GM21619 (cell line): ENCODE data around the gene CMBL.
"Not testable (repeated sequence)": the region's sequence is repeated elsewhere in the genome, so short reads cannot be mapped to it uniquely, and the experiment has no call there.

Experiments
- ATAC-seq: cut with Tn5 transposase; IDR thresholded peaks from one replicate; pipeline ENCODE4 v1.9.1; 2021; ENCODE audit not compliant: unreplicated experiment

The CMBL gene

DNA sequence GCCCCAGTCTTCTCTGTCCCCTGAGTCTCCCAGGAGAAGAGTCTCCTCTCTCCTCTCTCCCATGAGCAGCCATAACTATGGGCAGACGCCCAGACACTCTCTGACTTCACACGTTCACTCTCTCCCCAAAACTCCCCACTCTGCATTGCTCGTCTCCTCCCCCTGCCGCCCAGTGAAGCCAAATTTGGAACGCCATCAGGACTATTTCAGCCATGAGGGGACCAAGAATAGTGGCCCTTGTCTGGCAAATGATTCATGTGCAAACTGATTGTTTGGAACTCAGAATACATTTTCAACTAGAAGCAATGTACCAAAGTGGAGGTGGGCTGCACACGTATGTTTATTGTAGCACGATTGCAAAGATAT lies 20.9 kb downstream of the CMBL start:
- no peak for ATAC-seq

DNA sequence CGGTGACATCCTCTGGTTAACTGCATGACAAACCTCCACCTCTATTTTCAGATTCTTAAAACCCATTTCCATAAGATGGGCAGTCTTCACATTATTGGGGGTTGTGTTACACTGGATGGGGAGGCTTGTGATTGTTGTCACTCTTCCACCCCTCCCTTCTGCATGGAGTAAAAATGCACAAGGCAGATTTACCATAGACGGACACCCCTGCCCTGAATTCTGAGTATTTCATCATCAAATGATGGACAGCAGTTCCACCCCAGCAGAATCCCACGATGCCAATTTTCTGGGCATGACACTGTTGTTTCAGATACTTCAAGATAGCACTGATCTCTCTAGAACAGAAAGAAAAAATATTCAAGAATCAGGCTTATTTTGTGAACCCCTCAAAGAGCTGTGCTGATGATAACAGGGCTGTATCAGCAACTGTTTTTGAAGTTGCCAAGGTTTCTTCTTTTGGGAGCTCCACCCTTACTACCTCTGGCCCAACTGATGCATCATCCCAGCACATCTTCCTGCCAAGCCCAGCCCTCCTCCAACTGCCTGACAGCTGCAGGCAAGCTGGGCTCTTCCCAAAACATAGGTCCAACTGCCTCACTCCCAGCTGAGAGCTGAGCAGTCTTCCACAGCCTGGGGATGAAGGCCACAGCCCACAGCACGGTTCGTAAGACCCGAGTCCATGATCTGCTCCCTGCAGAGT lies 21.4 kb downstream of the CMBL start:
- ATAC-seq, result no peak

DNA sequence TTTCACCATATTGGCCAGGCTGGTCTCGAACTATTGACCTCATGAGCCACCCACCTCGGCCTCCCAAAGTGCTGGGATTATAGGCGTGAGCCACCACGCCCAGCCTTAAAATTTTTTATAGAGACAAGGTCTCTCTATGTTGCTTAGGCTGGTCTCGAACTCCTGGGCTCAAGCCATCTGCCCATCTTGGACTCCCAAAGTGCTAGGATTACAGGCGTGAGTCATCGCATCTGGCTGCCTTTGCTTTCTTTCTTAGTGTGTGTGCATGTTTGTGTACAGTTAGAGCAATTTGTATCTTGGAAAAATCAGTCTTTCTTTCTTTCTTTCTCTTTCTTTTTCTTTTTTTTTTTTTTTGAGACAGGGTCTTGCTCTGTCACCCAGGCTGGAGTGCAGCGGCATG lies 22.3 kb downstream of the CMBL start:
- ATAC-seq, result not testable (repeated sequence)

DNA sequence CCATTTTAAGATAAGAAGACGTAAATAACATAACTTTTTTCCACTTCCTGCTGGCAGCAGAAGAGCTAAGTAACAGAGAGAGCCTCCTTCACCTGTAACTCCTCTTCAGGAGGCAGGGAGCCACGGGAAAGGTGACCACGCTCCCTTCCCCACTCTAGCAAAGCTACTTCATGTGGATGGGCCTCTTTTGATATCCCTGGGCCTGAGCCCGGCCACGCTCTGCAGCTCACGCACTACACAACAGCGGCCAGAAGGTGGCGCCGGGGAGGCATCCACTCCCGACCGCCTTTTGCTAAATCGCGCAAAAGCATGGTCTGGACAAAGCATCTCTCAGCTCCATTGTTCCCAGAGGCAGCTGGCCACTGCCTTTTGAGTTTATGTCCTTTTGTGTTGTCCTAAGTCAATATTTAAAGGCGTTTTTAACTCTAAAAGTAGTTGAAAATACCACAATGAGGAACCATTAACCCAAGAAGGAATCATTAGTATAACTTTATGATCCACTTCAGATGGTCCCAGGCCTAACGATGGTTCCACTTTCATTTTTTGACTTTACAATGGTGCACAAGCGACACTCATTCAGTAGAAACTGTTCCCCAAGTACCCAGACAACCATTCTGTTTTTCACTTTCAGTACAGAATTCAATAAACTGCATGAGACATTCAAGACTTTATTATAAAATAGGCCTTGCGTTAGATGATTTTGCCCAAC lies 23.6 kb downstream of the CMBL start:
- ATAC-seq, result peak; percentile 94

DNA sequence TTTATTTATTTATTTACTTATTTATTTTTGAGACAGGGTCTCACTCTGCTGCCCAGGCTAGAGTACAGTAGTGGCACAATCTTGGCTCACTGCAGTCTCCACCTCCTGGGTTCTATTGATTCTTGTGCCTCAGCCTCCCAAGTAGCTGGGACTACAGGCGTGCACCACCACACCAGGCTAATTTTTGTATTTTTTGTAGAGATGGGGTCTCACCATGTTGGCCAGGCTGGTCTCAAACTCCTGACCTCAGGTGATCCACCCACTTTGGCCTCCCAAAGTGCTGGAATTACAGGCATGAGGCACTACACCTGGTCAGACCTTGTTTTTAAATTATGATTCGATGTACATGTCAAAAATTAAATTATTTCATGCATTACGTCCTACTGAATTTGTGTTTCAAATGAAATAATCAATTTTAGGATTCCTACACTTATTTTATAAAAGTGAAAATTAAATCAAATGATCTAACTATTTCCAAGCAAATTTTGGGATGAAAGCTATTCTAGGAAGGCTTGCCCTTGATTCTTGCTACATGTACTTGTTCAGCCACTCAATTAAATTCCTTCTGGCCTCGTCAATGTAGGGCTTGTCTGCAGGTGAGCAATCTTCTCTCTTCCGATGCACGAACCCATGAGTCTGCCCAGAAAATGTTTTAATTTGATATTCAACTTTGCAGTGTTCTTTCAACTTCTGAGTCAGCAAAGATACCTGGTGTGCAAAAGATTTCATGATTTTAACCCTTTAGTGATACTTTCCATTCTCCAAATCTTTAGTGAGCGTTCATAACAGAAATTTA lies 27.6 kb downstream of the CMBL start:
- no peak for ATAC-seq

DNA sequence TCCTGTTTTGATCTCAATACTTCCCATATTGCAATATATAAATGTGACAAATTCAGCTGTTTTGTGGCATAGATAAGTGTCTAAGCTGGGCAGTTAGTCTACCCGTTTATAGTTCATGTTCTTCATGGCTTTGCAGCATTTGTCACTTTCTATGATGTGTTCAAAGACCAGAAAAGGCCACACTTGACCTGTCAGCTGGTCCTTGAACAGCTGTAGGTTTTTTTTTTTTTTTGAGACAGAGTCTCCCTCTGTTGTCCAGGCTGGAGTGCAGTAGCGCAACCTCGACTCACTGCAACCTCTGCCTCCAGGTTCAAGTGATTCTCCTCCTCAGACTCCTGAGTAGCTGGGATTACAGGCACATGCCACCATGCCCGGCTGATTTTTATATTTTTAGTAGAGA lies 28.4 kb downstream of the CMBL start:
- ATAC-seq, result no peak

DNA sequence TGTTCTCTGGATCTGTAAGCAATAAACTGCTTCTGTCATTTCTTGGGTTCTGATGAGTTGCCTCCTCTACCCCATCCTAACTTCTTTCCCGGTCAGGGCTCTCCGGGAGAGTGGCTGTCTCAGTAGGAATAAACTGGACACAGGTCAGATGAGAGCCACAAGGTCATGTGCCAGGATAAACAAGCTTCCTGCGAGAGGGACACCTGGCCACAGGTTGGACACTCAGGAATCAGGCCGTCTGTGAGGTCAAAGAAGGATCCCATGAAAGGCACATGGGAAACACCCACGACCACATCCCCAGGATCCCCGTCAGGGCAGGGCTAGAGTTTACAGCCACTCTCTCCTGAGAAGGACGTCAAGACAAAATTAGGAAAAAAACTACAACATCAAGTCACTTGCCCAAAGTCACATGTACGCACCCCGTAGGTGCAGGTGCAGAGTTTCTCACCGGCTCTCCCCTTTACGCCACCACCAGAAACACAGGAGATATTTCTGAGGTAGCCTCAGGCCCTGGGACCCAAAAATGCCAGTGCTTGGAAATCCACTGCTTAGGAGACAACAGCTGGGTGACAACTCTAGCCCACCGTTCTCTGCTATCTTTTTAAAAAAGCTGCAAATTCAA lies 28.9 kb downstream of the CMBL start:
- no peak for ATAC-seq

DNA sequence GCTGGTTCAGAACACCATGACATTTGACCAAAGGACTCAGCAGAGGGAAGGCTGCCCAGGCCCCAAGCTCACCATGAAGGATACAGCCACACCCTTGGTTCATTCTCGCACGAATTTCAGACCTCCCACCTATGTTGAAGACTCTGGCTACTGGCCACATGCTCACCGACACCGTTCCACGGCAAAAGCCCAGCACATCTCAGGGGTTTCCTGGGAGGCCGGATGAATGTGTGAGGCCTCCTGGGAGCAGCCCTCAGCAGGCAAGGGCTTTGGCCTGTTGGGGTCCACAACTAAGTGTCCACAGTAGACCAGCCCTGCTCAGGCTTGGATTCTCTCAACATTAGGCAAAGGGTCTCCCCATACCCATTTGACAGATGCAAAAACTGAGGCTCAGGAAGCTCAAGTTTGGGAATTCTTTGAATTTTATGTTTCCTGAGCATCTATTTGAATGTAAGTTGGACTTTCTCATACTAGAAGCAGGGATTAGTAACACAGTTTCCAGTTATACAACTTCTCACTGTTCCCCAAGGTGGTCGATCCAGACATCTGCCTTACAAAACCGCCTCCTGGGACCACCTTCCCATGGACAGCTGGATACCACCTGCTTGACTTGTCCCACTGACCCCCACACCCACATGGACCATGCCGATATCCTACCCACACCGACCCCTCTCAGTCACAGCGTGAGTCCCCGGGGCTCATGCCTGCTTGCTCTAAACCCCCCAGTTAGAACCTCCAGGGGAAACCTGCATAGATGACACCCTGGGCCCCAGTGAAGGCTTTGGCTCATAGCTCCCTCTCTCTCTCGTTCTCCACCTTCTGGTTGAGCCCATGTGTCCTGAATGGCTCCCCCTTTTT lies 29.7 kb downstream of the CMBL start:
- no peak for ATAC-seq

DNA sequence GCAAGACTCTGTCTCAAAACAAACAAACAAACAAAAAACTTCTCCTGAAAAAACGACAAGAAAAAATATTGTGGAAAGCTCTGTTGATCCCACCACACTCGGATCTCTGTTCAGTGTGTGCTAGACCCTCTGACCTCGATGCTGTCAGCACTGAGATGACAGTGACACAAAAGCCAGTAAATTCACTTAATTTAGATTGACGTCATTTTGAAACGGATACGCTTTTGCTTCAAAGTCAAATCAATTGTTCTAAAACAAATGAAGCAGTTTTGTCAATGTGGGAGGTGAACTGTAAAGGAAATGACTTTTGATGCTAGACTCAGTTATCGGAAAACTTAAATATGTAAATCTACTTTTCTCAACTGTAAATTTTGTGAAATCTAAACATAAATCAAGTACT lies 31.0 kb downstream of the CMBL start:
- no peak for ATAC-seq

DNA sequence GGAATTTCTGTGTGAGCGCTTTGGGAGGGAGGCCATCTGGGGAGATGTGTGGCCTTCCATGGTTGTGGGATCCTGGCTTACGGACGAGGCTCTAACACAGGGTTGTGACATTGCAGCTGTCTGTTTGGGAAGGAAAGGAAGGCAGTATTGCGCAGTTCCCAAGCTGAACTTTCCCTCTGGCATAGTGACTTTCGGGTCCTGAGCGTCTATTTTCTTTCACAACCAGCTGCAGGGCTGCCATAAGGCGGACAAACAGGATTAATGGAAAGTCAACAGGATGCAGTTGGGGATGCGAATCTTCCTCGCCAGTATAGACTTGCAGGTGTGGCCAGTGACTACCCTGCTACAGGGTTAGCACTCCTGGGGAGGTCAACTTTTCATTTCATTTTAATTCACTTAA lies 31.7 kb downstream of the CMBL start:
- ATAC-seq, result no peak

DNA sequence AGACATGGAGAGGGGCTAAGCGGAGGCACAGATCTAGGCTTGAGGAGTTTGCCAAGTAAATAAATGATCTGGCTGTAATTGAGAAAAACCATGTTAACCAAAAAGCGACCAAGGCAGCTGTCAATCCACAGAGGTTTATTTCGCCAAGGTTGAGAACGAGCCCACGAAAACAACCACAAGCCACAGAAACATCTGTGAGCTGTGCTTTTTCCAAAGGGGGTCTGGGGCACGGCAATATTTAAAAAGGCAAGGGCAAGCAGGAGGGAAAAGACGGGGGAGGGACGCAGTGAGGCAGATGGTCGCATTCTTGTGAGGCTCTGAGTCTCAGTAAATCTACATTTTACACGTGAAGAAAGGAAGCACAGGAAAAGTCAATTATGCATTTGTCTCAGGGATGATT lies 32.2 kb downstream of the CMBL start:
- no peak for ATAC-seq

DNA sequence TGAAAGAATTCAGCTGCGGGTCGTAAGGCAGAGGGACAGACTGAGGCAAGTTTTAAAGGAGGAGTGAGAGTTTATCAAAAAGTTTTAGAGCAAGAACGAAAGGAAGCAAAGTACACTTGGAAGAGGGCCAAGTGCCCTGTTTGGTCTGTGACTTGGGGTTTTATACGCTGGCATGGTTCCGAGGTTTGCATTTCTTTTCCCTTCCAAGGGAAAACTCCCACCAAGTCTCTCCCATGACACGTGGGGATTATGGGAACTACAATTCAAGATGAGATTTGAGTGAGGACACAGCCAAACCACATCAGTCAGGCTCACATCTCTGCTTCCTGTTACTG lies 34.9 kb downstream of the CMBL start:
- not testable (repeated sequence) for ATAC-seq

DNA sequence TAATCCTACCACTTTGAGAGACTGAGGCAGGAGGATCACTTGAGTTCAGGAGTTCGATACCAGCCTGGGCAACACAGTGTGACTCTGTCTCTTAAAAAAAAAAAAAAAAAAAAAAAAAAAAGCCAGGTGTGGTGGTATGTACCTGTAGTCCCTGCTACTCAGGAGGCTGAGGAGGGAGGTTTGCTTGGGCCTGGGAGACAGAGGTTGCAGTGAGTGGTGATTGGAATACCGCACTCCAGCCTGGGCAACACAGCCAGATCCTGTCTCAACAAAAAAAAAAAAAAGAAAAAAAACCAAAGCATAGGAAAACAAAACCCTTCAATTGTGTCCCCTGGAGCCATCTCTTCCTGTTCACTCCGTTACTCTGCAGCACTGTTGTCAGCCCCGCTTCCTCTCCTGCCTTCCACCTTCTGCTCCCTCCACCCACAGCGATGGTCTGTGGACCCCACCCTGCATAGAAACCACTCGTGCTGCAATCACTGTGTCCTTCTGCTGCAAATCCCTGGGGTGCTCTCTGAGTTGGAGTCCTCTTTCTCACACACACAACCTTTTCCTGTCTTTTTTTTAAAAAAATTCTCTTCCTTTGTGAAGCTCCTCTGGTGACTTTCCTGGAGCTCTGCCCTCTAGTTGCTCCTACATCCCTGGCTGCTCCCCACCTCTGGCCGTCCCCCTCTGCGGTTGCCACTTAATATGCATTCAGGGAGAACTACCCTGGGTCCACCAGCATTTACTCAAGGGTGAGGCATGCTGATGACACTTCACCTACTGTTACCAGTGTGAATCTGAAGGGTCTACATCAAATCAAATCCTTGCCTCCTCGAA lies 35.4 kb downstream of the CMBL start:
- ATAC-seq, result no peak

DNA sequence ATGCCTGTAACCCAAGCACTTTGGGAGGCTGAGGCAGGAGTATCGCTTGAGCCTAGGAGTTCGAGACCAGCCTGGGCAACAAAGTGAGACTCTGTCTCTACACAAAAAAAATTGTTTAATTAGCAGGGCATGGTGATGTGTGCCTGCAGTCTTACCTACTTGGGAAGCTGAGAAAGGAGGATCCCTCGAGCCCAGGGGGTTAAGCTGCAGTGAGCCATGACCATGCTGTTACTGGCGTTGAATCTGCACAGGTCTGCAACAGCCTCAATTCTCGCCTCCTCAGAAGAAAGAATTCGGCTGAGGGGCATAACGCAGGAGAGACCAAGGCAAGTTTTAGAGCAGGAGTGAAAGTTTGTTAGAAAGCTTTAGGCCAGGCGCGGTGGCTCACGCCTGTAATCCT lies 39.6 kb downstream of the CMBL start:
- no peak for ATAC-seq

DNA sequence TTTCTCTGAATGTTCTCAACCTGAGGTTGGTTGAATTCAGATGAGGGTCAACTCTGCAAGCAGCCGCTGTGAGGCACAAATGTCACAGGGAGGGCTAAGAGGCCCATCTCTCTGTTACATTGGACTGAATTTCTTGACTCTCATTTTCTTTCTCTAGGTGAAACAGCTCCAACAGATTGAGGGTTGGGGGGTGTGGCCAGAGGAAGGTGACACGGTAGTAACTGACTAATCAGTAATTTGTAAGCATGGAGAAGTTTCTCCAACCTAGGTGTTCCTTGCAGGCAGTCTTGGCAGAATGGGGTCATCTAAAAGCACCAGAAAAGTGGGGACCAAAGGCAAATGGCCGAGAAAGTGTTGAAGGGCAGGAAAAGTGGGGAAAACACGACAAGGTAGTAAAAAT lies 40.9 kb downstream of the CMBL start:
- ATAC-seq, result no peak

DNA sequence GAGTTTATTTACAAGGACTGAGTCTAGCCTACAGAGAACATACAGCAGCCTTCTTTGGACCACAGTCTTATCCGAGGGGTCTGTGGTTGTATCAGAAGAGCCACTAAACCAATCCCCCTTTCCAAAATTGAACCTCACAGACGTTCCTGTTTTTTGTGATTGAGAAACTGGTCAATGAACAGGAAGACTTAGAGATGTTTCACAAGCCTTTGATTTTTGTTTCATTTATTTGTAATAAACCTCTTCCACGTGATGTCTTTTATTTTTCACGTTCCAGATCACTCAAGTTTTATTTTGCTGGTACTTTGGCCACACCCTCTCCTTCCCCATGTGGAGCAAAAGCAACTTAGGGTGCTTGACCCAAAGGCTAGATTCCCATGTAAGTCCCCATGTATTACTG lies 41.6 kb downstream of the CMBL start:
- ATAC-seq, result no peak

DNA sequence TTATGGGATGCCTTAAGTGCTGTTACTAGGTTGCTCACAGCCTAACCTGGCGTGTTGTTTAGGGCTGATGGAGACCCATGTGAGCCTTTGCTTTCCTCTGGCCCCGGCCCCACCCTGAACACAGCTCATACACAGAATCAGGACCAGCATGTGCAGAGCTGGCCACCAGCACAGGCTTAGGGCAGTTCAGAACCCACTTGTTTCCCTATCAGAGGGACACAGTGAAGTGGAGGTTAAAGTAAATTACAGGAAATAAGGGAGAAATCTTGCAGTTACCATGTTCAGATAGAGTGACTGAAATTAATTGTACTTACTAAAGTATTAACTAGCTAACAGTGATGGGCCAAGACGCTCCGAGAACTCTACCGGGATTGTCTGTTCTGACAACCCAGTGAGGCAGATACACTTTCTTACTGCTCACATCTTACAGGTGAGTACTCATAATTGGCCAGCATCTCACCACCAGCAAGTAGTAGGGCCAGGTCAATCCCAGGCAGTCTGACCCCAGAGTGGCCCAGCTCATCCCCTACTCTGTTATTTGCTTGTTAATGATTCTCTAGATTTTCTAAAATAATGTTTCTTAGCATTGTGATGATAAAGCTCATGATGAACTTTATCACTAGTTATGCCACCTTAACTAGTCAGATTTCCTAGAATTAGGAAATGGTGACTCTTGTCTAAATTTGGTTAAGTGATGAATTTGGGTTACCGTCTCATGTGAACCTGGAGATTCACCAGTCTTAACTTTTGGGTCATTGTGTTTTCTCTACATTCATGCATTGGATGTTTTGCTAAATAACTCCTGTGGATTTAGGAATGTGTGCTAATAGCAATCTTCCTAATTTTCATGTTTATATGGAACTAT lies 42.2 kb downstream of the CMBL start:
- no peak for ATAC-seq

DNA sequence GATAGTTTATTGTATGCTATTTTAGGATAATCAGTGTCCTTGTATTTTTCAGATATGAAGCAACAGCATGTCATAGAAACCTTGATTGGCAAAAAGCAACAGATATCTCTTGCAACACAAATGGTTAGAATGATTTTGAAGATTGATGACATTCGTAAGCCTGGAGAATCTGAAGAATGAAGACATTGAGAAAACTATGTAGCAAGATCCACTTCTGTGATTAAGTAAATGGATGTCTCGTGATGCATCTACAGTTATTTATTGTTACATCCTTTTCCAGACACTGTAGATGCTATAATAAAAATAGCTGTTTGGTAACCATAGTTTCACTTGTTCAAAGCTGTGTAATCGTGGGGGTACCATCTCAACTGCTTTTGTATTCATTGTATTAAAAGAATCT lies 43.1 kb downstream of the CMBL start:
- ATAC-seq, result no peak

DNA sequence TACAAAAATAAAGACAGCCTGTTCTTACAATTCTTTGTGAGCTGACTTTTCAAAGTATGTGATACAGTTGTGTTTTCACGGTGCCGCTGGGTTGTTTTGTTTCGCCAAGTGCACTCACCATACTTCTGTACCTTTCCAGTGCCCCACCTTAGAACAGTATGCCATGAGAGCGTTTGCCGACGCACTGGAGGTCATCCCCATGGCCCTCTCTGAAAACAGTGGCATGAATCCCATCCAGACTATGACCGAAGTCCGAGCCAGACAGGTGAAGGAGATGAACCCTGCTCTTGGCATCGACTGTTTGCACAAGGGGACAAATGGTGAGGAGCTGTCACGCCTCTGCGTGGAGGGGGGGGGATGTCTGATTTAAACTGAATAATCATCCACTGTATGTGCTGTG lies 44.7 kb downstream of the CMBL start:
- ATAC-seq, result no peak
